ENCODE results near the gene RNU1-3.

DNA sequence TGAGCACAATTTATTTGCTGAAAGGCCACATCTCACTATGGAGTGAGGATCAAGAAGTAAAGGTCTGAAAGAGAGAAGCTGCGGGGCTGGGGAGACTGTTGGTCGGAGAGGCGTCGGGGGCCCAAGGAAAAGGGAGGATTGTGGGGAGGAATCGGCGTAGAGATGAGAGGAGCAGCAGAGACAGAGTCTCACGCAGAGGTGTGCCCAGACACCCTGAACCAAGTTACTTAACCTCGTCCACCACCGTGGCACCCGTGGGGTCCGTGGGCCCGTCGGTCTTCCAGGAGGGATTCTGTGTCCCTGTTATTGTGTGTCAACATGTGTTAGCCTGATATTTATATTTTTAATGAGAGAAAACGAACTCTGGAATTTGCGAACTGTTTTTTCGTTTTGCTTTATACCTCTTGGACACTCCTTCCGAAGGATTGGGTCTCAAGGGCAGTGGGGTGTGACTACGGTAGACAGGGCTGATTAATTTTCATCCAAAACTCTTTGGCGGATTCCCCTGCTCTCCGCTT, 49.6 kb downstream of the RNU1-3 start:
- TF ChIP-seq, protein P1, sequence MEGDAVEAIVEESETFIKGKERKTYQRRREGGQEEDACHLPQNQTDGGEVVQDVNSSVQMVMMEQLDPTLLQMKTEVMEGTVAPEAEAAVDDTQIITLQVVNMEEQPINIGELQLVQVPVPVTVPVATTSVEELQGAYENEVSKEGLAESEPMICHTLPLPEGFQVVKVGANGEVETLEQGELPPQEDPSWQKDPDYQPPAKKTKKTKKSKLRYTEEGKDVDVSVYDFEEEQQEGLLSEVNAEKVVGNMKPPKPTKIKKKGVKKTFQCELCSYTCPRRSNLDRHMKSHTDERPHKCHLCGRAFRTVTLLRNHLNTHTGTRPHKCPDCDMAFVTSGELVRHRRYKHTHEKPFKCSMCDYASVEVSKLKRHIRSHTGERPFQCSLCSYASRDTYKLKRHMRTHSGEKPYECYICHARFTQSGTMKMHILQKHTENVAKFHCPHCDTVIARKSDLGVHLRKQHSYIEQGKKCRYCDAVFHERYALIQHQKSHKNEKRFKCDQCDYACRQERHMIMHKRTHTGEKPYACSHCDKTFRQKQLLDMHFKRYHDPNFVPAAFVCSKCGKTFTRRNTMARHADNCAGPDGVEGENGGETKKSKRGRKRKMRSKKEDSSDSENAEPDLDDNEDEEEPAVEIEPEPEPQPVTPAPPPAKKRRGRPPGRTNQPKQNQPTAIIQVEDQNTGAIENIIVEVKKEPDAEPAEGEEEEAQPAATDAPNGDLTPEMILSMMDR (IDR thresholded peaks at IDR 0.05; ENCODE audit: low read depth, low read length, missing input control) = no peak
- TF ChIP-seq HNF4G (IDR thresholded peaks at IDR 0.05) (no peak), TAF1 (conservative IDR thresholded peaks at IDR 0.05) (no peak)

Measured in liver (tissue), 3 donors.